Stimulated activated CD8-positive, alpha-beta memory T cell treated with anti-CD3 and anti-CD28 coated beads, Interleukin-4, amount 100 ng/mL, for 48 hours (primary cell): ENCODE data around the gene PHGDH.
"Not testable (repeated sequence)": the region's sequence is repeated elsewhere in the genome, so short reads cannot be mapped to it uniquely, and the experiment has no call there.

Experiments
- DNase-seq: peaks from one replicate; pipeline ENCODE4 v3.0.0-alpha.2; 2020

PHGDH gene

GRCh38 chr1:119711804-119712341, at the start of gene PHGDH:
PHGDH (plus strand) TSS chr1:119711934; CDS start chr1:119712023, 89 bp downstream.
- peak; percentile 77 for DNase-seq

GRCh38 chr1:119662034-119662437, 49.7 kb upstream of the PHGDH start:
- no peak for DNase-seq

DNA sequence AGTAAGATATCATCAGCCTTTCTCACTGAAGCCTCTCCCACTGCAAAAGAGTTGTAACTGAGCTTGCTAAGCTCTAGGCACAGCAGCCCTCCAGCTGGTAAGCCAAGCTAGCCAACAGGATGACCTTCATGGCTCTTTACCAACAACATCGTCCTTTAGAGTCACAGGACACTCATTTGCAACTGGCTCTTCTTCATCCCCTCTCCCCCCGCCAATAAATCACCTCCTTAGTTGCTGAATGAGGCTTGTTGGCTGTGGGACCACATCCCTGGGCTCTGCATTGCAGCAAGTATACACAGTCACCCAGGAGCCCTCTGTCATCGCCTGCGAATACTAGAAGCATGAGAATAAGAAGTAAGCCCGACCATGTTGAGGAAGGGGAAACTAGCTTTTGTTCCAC, 47.7 kb upstream of the PHGDH start:
- DNase-seq, result no peak

DNA sequence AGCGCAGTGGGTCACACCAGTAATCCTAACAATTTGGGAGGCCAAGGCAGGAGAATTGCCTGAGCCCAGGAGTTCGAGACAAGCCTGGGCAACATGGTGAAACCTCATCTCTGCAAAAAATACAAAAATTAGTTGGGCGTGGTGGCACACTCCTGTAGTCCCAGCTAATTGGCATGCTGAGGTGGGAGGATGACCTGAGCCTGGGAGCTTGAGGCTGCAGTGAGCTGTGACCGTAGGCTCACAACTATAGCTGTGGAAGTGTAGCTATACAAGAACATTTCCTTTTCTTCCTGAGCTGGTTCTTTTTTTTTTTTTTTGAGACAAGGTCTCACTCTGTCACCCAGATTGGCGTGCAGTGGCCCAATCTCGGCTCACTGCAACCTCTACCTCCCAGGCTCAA, 44.6 kb upstream of the PHGDH start:
- no peak for DNase-seq

GRCh38 chr1:119670898-119671297, 40.8 kb upstream of the PHGDH start:
- no peak for DNase-seq

DNA sequence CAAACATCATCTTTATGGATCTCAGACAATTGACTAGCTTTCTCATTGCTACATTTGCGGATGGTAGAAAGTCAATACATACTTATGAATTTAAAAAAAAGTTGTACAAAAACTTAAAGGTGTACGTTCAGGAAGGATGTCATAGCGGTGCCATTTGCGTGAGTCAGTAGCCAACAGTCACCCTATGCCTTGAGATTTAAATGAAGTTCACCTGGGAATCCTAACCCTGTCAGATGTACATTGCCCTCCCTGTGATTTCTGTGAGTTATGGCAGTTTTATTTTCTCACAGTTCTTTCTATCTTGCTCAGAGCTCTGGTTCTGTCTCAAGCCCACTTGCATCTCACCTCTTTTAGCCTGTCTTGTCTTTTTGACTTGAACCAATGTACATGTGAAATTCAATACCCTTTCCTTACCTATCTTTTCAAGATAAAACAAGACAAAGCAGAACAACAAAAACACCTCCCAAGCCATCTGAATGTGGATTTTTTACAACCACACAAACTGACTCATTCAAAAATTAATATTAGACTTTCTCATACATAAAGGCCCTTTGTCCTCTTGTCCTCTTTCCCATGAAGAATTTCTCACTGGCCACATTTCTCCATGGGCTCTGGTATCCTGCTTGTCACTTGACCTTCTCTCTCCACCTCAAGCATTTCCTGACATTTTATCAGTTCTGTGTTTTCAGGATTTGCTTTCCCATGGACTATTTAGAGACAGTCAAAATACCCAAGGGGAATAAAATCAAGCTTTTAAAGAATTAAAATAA, 38.4 kb upstream of the PHGDH start:
- no peak for DNase-seq

DNA sequence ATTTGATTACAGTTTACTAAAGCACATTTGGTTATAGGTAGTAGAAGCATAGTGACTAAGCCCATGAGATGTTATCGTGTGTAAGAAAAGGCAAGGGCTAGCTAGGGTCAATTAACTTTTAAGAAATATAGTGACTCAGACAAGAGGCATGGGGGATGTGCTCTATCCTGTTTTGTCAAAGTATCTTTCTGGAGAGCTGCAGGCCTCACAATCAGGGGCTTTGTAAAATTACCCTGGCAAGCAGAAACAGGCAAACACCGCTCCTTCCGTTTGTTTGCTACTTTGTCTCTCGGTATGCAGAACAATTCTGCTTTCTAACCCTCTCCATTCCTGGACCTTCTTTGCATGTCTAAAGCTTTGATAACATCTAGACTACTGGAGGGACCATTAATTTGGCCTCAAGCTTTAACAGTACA, 37.6 kb upstream of the PHGDH start:
- DNase-seq, result no peak

GRCh38 chr1:119674835-119675289, 36.9 kb upstream of the PHGDH start:
- DNase-seq, result peak; percentile 33

GRCh38 chr1:119675349-119676345, 36.1 kb upstream of the PHGDH start:
- DNase-seq, result peak; percentile 85

DNA sequence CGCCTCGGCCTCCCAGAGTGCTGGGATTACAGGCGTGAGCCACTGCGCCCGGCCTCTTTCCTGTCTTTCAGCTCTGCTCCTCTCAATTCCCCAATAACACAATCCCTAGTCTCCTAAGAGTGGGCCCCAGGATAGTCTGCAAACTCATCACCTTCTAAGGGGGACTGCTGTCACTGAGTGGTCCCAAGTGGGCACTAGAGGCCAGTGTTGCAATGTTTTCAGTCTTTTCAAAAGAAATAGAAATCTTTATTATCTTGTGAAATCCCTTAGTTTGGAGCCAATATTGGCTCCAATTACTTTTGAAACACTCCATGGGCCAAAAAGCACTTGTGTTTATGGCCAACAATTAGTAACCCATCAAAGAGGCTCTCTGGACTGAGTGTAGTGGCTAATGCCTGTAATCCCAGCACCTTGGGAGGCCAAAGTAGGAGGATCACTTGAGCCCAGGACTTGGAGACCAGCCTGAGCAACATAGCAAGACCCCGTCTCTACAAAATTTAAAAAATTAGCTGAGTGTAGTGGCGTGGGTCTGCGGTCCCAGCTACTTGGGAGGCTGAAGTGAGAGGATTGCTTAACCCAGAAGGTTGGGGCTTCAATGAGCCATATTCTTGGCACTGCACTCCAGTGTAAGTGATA, 35.0 kb upstream of the PHGDH start:
- no peak for DNase-seq

GRCh38 chr1:119679223-119679622, 32.5 kb upstream of the PHGDH start:
- DNase-seq, result no peak

- DNase-seq, result no peak
Observed at GRCh38 chr1:119680193-119680592, 31.5 kb upstream of the PHGDH start.

DNA sequence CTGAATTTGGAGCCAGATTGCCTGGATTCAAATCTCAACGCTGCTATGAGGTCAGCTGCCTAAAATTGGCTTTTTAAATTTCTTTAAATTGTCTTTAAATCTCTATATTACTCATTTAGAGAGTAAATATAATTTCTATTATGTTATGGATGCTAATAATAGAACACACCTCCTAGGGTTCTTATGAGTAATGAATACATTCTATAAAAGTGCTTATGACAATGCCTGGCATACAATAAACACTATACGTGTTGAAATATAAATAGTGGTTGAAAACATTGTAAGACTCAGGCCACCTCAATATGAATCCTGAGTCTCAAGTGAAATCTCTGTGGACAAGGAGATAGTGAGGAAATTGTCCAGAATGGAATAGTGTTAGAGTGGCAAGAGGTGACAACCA, 31.0 kb upstream of the PHGDH start:
- DNase-seq, result no peak

DNA sequence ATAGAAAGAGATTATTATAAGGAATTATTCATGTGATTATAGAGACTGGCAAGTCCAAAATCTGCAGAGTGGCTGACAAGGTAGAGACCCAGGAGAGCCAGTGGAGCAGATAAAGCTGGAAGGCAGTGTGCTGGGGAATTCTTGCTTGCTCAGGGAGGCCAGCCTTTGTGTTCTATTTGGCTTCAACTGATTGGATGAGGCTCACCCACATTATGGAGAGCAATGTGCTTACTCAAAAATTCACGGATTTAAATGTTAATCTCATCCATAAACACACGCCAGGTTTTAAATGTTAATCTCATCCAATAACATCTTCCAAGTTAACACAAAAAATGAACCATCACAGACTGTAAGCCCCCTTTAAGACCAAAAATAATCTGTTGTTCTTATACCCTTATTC, 30.2 kb upstream of the PHGDH start:
- no peak for DNase-seq

GRCh38 chr1:119682141-119682540, 29.6 kb upstream of the PHGDH start:
- no peak for DNase-seq

DNA sequence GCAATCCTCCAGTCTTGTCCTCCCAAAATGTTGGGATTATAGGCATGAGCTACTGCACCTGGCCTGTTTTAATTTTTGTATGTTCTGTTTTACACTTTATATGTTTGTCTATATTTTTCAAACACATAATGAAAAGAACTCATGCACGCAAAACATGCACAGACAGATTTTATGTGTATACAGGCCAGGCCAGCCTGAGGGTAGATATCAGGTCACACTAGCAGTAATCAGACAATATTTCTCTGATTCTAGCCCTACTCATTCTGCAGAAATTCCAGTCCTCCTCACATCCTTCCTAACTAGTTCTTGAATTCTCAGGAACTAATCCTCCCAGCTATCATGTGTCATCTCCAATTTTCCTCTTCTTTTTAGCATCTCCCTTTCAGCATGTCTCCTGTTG, 27.8 kb upstream of the PHGDH start:
- no peak for DNase-seq

DNA sequence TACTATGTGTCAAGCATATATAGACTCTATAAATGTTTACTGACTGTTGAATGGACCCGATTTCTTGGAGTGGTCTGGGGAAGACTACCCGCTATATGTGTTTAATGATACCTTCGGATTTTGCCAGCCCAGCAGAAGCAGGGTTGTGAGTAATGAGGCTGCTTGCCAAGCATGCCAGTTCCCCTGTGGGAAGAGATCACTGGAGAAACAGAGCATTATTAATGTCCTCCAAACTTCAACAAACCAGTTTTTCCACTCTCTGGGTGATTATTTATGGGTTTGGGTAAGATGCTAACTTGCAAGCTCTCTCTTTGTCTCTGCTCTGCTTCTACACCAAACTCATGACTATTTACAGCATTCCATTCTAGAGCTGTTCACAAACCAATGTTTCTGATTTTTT, 25.1 kb upstream of the PHGDH start:
- no peak for DNase-seq

GRCh38 chr1:119687434-119688079, 24.2 kb upstream of the PHGDH start:
- DNase-seq, result no peak

DNA sequence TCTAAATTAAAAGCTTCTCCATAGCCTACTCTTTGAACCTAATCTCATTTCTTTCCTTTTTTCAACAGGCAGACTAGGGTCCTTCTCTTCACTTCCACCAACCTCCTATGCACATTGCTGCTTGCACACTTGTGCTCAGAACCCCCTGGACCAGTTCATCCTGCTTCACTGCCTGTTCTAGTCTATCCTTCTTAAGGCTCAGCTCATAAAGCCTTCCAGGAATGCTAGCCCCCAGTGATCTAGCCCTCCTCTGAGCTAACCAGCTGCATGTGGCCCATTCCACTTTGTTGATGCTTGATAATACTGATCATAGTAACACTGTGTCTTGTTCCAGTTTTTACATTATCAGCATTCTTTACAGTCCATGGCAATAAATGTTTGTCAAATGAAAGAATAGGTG, 22.9 kb upstream of the PHGDH start:
- no peak for DNase-seq

GRCh38 chr1:119689511-119689910, 22.2 kb upstream of the PHGDH start:
- no peak for DNase-seq

- DNase-seq, result not testable (repeated sequence)
Observed at GRCh38 chr1:119696863-119697262, 14.9 kb upstream of the PHGDH start.

GRCh38 chr1:119697598-119697997, 14.1 kb upstream of the PHGDH start:
- DNase-seq, result no peak
